Globus pallidus (tissue), 1 donor: ENCODE measurements around the gene CLEC18B.
A peak's percentile ranks its signal among the peaks of the same experiment; 100 is the strongest.
"Not testable (repeated sequence)": the region's sequence is repeated elsewhere in the genome, so short reads cannot be mapped to it uniquely, and the experiment has no call there.

Experiments used
- DNase-seq: peaks from one replicate; pipeline ENCODE4 v3.0.0-alpha.2; 2015; ENCODE audit warnings: low spot score

CLEC18B gene

DNA sequence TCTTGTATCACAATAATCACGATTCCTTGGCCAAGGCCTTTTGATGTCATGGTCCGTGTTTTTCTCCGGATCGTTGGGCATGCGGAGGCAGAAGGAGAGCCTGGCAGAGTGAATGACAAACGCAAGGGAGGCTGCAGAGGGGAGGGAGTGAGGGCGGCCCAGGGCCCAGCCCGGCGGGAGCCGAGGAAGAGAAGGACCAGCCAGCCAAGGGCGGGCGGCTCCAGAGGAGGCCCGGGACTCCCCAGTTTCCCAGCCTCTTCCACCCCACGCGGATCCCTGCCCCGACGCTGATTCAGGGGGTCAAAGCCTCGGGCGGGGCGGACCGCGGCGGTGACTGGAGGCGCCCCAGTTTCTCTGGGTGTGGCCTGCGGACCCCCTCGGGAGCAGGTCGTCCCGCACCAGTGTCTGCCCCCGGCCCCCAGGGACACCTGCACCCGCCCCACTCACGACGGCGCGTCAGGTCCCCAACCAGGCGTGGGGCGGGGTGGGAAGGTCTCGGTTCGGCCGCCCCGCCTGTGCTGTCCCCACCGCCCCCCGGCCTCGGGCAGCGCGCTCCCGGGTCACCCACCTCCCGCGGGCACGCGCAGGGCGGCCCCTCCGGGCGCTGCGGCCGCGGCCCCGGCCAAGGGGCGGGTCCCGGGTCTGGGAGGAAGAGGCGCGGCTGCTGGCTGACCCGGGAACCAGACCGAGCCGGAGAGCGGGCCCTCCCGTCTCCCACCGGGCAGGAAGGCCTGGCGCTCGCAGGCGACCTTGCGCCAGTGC lies 14.5 kb downstream of the CLEC18B start:
- DNase-seq: not testable (repeated sequence)

DNA sequence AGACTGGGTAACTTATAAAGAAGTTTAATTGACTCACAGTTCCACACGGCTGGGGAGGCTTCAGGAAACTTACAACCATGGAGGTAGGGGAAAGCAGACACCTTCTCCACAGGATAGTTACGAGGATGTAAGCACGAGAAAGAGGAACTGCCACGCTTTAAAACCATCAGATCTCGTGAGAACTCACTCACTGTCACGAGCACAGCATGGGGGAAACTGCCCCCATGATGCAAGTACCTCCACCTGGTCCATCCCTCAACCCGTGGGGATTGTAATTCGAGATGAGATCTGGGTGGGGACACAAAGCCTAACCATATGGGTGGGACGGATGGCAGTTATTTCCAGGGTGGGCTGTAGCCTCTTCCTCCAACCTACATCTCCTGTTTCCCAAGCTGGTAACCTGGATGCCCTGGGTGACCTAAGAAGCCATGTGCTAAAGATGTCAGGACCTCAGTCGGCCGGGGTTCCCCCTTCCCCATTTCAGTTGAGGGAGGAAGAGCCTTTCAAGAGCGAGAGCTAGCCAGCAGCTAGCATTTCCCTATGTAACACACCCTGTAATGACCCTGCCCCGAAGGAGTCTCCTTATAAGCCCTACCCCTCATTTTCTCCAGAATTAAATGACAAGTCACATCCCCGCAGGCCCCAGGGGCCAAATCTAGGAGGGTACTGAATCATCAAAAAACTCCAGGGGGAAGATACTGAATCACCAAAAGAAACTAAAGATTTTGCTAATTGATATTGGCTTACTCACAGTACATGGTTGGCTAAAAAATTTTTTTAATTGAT lies 16.9 kb downstream of the CLEC18B start:
- DNase-seq: not testable (repeated sequence)

DNA sequence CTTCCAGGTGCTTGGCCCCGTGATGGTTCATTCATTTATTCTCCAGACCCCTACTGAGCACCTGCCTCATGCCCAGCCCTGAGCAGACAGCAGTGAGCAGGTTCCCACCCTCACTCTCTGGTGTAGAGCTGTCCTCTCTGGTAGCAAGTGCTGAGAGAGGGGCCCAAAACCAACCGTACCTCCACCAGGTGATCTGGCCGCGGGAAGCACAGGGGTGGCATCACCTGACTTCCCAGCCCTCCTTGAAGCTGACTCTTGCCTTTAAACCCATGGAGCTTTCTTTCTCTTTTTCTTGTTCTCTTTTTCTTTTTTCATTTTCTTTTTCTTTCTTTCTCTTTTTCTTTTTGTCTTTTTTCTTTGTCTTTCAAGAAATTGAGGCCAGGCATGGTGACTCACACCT lies 21.0 kb downstream of the CLEC18B start:
- DNase-seq: not testable (repeated sequence)

DNA sequence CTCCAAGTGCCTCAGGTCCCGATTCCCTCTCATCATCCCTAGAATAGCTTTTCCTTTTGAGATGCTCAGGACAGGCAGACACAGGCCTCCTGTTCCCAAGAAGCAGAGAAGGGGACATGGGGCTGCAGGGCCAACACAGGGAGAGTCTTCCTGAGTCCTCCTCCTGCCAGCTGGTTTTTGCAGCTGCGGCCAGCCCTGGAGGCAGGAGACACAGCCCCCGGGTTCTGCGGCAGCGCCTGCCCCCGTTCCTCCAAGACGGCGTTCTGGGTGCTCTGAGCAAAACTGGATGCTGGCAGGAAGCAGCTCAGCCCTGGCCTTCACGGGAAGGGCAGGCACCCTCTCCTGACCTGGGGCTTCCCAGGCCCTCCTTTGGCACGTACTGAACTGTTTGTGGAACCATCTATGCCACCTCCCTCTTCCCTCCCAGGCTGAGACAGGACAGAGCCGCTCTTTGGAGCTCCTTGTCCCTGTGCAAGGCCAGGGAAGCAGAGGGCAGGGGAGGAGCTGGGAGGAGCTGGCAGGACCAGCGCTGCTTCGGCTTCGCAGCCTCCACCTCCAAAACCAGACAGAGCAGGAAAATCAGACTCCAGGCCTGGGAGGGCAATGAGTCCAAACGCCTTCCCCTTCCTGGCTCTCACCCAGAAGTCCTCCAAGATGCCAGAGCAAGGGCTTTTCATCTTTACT lies 22.9 kb downstream of the CLEC18B start:
- not testable (repeated sequence) for DNase-seq

DNA sequence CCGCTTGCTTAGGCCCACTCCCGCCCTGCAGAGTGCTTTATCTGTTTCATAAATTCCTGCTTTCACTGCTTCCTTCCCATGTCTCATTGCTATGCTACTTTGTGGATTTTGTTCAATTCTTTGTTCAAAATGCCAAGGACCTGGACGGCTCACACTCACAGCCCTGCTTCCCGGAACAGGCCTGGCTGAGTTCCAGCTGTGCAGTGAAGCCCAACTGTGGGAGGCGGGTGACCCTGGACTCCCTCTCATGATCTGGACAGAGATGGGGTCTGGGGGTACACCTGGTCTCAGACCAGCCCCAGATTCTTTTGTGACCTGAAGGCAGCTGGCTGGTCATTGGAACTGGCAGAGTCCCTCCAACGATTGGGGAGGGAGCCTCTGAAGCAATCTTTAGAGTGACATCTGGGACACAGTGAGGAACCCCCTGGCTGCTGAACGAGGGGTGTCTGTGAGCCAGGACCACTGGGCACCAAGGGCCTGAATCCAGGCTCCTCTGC lies 24.7 kb downstream of the CLEC18B start:
- DNase-seq: peak; percentile 22

DNA sequence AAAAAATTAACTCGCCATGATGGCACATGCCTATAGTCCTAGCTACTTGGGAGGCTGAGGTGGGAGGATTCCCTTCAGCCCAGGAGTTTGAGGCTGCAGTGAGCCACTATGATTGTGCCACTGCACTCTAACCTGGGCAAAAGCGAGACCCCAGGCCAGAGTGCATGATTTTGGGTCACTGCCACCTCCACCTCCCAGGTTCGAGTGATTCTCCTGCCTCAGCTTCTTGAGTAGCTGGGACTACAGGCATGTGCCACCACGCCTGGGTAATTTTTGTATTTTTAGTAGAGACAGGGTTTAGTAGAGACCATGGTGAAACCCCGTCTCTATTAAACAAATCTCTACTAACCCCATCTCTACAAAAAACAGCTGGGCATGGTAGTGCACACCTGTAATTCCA lies 26.7 kb downstream of the CLEC18B start:
- DNase-seq: not testable (repeated sequence)

DNA sequence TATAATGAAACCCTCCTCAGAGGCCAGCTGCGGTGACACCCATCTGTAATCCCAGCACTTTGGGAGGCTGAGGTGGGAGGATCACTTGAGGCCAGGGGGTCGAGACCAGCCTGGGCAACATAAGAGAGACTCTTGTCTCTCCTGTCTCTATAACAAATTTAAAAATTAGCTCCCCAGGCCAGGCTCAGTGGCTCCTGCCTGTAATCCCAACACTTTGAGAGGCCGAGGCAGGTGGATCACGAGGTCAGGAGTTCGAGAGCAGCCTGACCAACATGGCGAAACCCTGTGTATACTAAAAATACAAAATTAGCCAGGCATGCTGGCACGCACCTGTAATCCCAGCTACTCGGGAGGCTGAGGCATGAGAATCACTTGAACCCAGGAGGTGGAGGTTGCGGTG lies 27.1 kb downstream of the CLEC18B start:
- not testable (repeated sequence) for DNase-seq

DNA sequence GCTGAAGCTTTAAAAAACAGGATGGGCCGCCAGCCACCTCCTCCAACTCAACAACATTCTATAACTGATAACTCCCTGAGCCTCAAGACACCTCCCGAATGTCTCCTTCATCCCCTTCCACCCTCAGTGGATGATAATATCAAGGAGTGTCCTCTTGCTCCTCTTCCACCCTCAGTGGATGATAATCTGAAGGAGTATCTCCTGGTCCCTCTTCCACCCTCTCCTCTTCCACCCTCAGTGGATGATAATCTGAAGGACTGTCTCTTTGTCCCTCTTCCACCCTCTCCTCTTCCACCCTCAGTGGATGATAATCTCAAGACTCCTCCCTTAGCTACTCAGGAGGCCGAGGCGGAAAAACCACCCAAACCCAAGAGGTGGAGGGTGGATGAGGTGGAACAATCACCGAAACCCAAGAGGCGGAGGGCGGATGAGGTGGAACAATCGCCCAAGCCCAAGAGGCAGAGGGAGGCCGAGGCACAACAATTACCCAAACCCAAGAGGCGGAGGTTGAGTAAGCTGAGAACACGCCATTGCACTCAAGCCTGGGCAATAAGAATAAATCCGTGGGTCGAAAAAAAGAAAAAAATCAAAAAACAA lies 29.7 kb downstream of the CLEC18B start:
- not testable (repeated sequence) for DNase-seq

DNA sequence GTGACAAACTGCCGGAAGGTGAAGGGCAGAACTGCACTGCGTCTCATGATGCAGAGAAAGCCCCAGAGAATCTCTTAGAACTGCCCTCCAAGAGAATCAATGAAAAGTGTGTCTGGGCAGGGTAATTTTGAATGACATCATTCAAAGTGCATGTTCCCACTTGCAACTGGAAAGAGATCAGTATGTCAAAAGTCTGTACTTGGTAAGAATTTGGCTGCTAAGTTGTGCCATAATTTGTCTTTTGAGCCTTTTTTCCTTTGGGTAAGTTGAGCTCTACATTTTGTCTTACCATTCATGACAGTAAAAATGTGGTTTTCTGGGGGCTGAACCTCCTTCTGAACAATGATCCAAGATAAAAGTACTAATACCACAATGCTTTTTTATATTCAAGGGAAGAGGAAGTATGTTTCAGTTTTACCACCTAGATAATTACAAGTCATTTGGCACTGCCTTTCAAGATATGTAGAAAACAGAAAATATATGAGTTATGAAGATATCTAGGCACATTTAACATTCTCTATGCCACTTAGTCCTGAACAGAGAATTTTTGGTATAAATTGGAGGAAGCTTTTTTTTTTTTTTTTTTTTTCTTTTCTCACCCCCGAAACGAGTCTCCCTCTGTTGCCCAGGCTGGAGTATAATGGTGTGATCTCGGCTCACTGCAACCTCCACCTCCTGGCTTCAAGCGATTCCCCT lies 38.8 kb downstream of the CLEC18B start:
- not testable (repeated sequence) for DNase-seq

DNA sequence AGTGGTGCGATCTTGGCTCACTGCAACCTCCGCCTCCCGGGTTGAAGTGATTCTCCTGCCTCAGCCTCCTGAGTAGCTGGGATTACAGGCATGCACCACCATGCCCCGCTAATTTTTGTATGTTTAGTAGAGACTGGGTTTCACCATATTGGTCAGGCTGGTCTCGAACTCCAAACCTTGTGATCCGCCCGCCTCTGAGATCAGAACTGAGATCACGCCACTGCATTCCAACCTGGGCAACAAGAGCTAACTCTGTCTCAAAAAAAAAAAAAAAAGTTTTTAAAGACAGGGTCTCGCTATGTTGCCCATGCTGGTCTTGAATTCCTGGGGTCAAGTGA lies 47.5 kb downstream of the CLEC18B start:
- DNase-seq: not testable (repeated sequence)

DNA sequence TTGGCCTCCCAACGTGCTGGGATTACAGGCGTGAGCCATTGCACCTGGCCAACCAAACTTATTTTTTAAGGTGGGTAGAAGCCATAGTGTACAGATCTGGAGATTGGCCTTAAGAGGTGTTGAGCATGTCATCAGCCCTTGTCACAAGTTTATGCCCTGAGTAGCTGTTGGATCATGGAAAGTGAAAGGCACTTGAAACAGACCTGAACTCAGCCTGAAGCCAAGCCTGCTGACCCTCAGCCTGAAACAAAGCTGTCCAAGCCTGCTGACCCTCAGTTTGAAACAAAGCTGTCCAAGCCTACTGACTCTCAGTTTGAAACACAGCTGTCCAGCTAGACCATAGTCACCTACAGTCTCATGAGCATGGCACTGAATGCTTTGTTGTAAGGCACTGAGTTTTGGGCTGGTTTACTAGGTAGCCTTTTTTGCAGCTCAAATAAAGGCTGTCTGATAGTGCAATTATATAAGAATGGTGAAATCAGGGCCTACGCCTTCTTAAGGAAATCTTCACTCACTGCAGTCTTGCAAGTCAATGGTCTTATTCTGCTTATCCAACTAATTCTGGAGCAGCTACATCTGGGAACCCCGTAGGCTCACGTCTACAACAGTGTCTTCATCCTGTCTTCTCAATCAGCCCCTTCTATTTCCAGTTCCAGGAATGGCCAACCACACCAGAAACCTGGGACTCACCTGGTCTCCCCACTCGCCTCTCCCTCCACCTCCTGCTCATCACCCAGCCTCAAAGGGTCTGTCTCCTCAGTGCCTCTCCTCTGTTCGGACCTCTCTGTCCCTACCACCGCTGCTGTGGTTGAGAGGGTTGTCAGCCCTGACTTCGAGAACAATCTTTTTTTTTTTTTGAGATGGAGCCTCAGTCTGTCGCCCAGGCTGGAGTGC lies 48.1 kb downstream of the CLEC18B start:
- no peak for DNase-seq

DNA sequence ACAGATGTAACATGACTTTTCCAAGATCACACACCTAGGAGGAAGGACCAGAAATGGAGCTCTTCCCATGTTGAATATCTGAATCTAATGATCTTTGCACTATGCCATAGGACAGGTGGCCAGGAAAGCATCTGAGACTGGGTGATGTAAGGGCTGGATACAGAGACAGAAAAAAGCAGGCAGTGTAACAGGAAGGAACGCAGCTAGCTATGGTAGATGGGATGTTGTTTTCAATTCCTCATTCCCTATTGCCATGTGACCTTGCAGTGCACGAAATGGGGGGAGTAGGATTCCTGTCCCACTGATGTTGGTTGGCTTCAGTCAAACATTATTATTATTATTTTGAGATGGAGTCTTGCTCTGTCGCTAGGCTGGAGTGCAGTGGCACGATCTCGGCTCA lies 48.9 kb downstream of the CLEC18B start:
- no peak for DNase-seq

DNA sequence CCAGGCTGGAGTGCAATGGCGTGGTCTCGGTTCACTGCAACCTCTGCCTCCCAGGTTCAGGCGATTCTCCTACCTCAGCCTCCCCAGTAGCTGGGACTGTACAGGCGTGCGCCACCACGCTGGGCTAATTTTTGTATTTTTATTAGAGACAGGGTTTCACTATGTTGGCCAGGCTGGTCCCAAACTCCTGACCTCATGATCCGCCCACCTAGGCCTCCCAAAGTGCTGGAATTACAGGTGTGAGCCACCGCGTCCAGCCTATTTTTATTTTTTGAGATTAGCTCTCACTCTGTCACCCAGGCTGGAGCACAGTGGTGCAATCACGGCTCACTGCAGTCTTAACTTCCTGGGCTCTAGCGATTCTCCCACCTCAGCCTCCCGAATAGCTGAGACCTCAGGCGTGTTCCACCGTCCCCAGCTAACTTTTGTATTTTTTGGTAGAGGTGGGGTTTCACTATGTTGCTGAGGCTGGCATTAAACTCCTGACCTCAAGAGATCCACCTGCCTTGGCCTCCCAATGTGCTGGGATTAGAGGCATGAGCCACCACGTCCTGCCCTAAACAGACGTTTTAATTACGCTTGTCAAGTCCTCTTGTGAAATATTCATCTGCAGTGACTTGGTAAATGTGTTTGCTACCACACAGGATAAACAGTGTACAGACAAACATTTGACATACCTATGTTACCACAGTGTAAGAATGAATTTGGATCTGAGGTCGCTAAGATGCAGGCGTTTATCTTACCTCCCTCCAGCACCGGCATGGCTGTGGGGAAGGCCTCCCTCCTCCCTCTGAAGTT lies 50.7 kb downstream of the CLEC18B start:
- not testable (repeated sequence) for DNase-seq

DNA sequence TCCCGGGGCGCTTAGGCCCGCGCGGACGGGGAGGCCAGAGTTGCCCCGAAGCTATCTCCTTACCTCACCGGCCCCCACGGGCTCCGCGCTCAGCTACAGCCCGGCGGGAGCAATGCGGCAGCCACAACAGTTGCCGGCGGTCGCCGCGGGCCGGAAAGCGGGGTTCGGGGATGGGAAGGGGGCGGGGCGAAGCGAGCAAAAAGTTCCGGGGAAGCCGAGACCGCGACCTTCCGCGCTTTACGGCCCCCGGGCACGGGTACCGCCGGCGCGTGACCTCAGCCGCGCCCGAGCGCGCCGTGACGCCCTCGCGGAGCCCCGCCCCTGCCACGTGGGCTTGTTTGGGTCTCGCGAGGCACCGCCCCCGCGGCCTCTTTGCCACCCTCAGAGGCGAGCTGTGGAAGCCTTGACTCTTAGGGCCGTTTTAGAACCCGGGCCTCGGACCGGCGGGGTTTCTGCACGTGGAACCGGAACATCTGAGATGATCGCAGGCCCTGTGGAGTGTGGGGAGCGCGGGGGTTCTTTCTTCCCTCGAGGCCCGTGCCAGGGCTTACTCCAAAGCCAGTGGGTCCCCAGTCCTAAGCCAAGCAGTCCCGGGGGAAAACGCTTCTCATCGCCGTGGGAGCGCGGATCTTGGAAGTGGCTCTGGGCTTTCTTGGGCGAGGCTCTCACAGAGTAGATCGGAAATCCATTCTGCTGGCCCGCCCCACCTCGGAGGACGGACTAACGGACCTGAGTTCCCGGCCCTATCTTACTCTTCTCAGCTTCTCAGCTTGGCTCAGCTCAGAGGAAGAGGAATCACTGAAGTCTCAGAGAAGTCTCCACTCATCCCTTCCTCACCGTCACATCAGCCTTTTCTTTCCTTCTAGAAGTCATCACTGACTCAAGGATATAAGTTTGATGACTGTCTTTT lies 53.0 kb downstream of the CLEC18B start:
- peak; percentile 92 for DNase-seq

DNA sequence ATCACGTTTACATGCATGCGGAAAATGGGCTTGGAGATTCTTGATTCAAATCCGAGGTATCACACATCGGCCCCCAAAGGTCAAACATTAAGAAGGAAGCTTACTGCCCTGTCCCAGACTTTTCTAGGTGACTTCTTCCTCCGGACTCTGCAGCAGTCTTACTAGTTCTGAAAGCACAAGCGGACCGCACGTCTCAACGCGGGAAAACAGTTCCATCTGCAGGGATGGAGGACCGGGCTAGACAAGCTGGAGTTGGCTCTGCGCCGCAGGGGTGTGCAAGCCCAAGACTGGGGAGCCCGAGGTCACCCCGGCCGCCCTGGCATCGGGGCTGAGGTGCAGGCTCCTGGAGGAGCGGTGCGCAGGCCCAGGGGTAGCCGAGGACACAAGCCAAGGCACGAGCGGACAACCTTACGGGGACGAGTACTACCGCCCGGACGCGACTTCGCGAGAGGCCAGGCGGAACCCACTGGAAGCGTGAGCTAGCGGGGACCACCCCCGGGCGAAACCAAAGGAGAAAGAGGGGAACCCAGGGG lies 53.7 kb downstream of the CLEC18B start:
- peak; percentile 57 for DNase-seq

DNA sequence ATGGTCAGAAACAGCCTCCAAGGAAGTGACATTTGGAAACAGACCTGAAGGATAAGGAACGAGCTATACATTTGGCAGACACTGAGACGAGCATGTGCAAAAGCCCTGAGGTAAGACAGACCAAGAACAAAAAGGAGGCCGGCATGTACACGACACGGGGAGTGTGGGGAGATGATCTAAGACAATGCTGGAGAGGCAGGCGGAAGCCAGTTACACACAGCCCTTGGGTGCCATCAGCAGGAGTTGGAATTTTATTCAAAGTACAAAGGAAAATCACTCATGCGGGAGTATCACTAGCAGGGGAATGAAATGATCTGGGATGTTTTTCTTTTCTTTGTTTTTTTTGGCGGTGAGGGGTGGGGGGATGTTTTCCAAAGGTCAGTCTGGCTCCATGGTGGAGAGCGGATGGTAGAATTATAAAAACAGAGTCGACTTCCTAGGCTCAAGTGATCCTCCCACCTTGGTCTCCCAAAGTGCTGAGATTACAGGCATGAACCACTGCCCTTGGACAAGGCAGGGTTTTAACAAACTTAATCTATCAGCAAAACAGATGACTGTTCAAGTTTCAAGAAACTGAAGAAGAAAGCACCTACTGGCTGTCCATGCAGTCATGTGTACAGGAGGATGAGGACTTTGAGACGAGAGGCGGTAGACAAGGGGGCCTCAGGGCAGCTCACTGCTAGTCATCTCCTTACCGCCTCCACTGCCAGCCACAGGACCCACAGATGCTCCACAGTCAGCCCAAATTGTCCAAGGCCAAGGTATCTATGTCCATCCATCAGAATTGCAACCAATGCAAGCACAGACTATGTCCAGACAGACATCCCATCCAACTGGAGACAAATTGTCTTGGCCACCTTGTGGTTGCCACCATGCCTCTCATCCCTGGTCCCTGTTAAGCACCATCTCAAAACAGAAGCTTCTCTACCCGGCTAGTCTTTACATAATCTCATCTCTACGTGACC lies 59.4 kb downstream of the CLEC18B start:
- not testable (repeated sequence) for DNase-seq
